Measurements from ENCODE around the gene GOLGA6L7.
"Not testable (repeated sequence)": the region's sequence is repeated elsewhere in the genome, so short reads cannot be mapped to it uniquely, and the experiment has no call there.

DNA sequence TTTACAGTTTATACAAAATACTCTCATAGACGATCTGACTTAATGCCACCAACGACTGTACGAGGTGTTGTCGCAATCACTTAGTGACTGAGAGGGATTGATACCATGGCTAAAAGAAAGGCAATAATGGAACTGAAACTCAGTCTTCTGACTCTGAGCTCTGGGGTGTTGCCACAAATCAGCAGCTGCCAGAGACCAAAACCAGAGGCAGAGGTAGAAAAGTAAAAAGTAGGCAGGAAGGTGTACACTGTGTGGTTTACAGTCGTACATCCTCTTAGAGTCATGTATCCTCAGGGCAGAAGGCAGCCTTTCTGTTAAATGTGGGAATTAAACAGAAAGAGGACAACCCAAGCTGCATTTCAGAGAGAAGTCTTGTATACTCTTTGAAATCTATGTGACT lies 1.2 kb downstream of the GOLGA6L7 start:
- TF ChIP-seq ZNF274 (IDR thresholded peaks at IDR 0.05; ENCODE audit: low read depth, low read length); SUZ12 (IDR thresholded peaks at IDR 0.05; ENCODE audit: extremely low read depth, insufficient read depth, insufficient read length); YY1 (IDR thresholded peaks at IDR 0.05; ENCODE audit: insufficient read depth, insufficient read length): not testable (repeated sequence)
